HG02588 (cell line): ENCODE measurements around the gene WDR62.

Experiments
- ATAC-seq: cut with Tn5 transposase; IDR thresholded peaks from one replicate; pipeline ENCODE4 v1.9.1; 2021; ENCODE audit warnings: mild to moderate bottlenecking, moderate library complexity; ENCODE audit not compliant: unreplicated experiment

WDR62 gene

GRCh38 chr19:36073121-36073876 is 18.6 kb downstream of the WDR62 start:
- no peak for ATAC-seq

- no peak for ATAC-seq
These were observed 24.8 kb downstream of the WDR62 start for GRCh38 chr19:36079389-36079945.

GRCh38 chr19:36081385-36081784 is 26.7 kb downstream of the WDR62 start:
- ATAC-seq: no peak

GRCh38 chr19:36081894-36082293 is 27.2 kb downstream of the WDR62 start:
- no peak for ATAC-seq

- ATAC-seq: no peak
These were observed 28.2 kb downstream of the WDR62 start for GRCh38 chr19:36082916-36083315.

GRCh38 chr19:36084231-36085009 is 29.7 kb downstream of the WDR62 start:
- ATAC-seq: no peak

GRCh38 chr19:36086326-36086725 is 31.6 kb downstream of the WDR62 start:
- ATAC-seq: no peak

- no peak for ATAC-seq
These were observed 35.1 kb downstream of the WDR62 start for GRCh38 chr19:36089847-36090246.

GRCh38 chr19:36090910-36091695 is 36.4 kb downstream of the WDR62 start:
- ATAC-seq: no peak

- ATAC-seq: no peak
These were observed 37.9 kb downstream of the WDR62 start for GRCh38 chr19:36092566-36092965.

- ATAC-seq: no peak
These were observed 38.5 kb downstream of the WDR62 start for GRCh38 chr19:36093146-36093662.

GRCh38 chr19:36093687-36094086 is 39.0 kb downstream of the WDR62 start:
- ATAC-seq: no peak

- ATAC-seq: no peak
These were observed 42.3 kb downstream of the WDR62 start for GRCh38 chr19:36097036-36097435.

GRCh38 chr19:36099166-36099785 is 44.6 kb downstream of the WDR62 start:
- no peak for ATAC-seq

- no peak for ATAC-seq
These were observed 45.8 kb downstream of the WDR62 start for GRCh38 chr19:36100476-36100875.

GRCh38 chr19:36101550-36102327 is 47.0 kb downstream of the WDR62 start:
- ATAC-seq: no peak

GRCh38 chr19:36103040-36103626 is 48.4 kb downstream of the WDR62 start:
- ATAC-seq: no peak

GRCh38 chr19:36103842-36104552 is 49.3 kb downstream of the WDR62 start:
- no peak for ATAC-seq

- ATAC-seq: no peak
These were observed 51.7 kb downstream of the WDR62 start for GRCh38 chr19:36106441-36106840.
